WTC11 (cell line): ENCODE data around the gene AOAH. TPM values are rescaled to one million over a fixed set of nuclear protein-coding genes. Genes with fewer than 3 reads are reported as not detected.

Source experiments
- ATAC-seq: fragments of 200-7000 bp; cut with Tn5 transposase; 2 replicates; pipeline ENCODE4 v1.10.0; 2021; ENCODE audit warnings: mild to moderate bottlenecking, moderate library complexity
- CTCF ChIA-PET: fragments of 300-600 bp; sonication (Branson Sonifier 250); formaldehyde crosslinking; loops from one replicate; lab custom pipeline; 2021; ENCODE audit warnings: antibody characterized with exemption; lab: Charles Lee
- POLR2A ChIA-PET: fragments of 350-600 bp; sonication (Branson Sonifier 250); formaldehyde crosslinking; loops from one replicate; lab custom pipeline; 2021; ENCODE audit warnings: antibody characterized with exemption; lab: Charles Lee
- DNase-seq: peaks from one replicate; pipeline ENCODE4 v3.0.0; 2021; ENCODE audit warnings: low spot score
- H3K27ac Mint-ChIP-seq: 2 replicates; pipeline ENCODE4 v1.8.0; 2021; ENCODE audit warnings: mixed read lengths
- H3K27me3 Mint-ChIP-seq: 2 replicates; pipeline ENCODE4 v1.8.0; 2021; ENCODE audit warnings: low read depth, mild to moderate bottlenecking, moderate library complexity, mixed read lengths
- H3K36me3 Mint-ChIP-seq: 2 replicates; pipeline ENCODE4 v1.8.0; 2021; ENCODE audit warnings: mixed read lengths
- H3K4me1 Mint-ChIP-seq: 2 replicates; pipeline ENCODE4 v1.8.0; 2022; ENCODE audit warnings: mixed read lengths
- H3K4me3 Mint-ChIP-seq: 2 replicates; pipeline ENCODE4 v1.8.0; 2021; ENCODE audit warnings: mild to moderate bottlenecking, moderate library complexity, mixed read lengths
- H3K9me3 Mint-ChIP-seq: 2 replicates; pipeline ENCODE4 v1.8.0; 2021; ENCODE audit warnings: mixed read lengths
- ARID4B ChIP-seq: sonication (generic); formaldehyde crosslinking; IDR thresholded peaks from 2 replicates; pipeline ENCODE4 v1.8.0; 2023; ENCODE audit warnings: missing genetic modification reagents, mild to moderate bottlenecking, borderline replicate concordance
- ATF2 ChIP-seq: sonication (generic); formaldehyde crosslinking; IDR thresholded peaks from 2 replicates; pipeline ENCODE4 v1.8.1; 2022; ENCODE audit warnings: low read depth, missing genetic modification reagents, borderline replicate concordance
- E2F1 ChIP-seq: sonication (generic); formaldehyde crosslinking; IDR thresholded peaks from 2 replicates; pipeline ENCODE4 v1.8.0; 2022; ENCODE audit warnings: mild to moderate bottlenecking, missing genetic modification reagents
- E2F4 ChIP-seq: sonication (generic); formaldehyde crosslinking; IDR thresholded peaks from 2 replicates; pipeline ENCODE4 v1.8.1; 2022; ENCODE audit warnings: low read depth, mild to moderate bottlenecking, moderate library complexity, missing genetic modification reagents, borderline replicate concordance
- E2F5 ChIP-seq: sonication (generic); formaldehyde crosslinking; IDR thresholded peaks from 2 replicates; pipeline ENCODE4 v1.8.1; 2022; ENCODE audit warnings: mild to moderate bottlenecking, moderate library complexity, missing genetic modification reagents
- HMGXB4 ChIP-seq: sonication (generic); formaldehyde crosslinking; IDR thresholded peaks from 2 replicates; pipeline ENCODE4 v1.8.1; 2023; ENCODE audit warnings: mild to moderate bottlenecking, moderate library complexity, missing genetic modification reagents
- IRF2 ChIP-seq: sonication (generic); formaldehyde crosslinking; IDR thresholded peaks from 2 replicates; pipeline ENCODE4 v1.8.0; 2022; ENCODE audit warnings: low read depth, missing genetic modification reagents, borderline replicate concordance
- MLX ChIP-seq: sonication (generic); formaldehyde crosslinking; IDR thresholded peaks from 2 replicates; pipeline ENCODE4 v1.8.1; 2023; ENCODE audit warnings: mild to moderate bottlenecking, missing genetic modification reagents, moderate library complexity
- MYBL2 ChIP-seq: sonication (generic); formaldehyde crosslinking; IDR thresholded peaks from 2 replicates; pipeline ENCODE4 v1.8.1; 2023; ENCODE audit warnings: mild to moderate bottlenecking, moderate library complexity, missing genetic modification reagents
- PRRX2 ChIP-seq: fragments of 250-450 bp; sonication (Bioruptor Pico); IDR thresholded peaks from 2 replicates; pipeline ENCODE4 v1.8.0; 2021; ENCODE audit warnings: mild to moderate bottlenecking
- SMAD3 ChIP-seq: sonication (generic); formaldehyde crosslinking; IDR thresholded peaks from 2 replicates; pipeline ENCODE4 v1.8.0; 2022; ENCODE audit warnings: missing genetic modification reagents, mild to moderate bottlenecking, borderline replicate concordance
- ZBTB43 ChIP-seq: sonication (generic); formaldehyde crosslinking; IDR thresholded peaks from 2 replicates; pipeline ENCODE4 v1.8.1; 2023; ENCODE audit warnings: mild to moderate bottlenecking, missing genetic modification reagents
- ZNF219 ChIP-seq: sonication (generic); formaldehyde crosslinking; IDR thresholded peaks from 2 replicates; pipeline ENCODE4 v1.8.0; 2023; ENCODE audit warnings: missing genetic modification reagents, mild to moderate bottlenecking, borderline replicate concordance
- ZNF281 ChIP-seq: sonication (generic); formaldehyde crosslinking; IDR thresholded peaks from 2 replicates; pipeline ENCODE4 v1.8.0; 2023; ENCODE audit warnings: mild to moderate bottlenecking, missing genetic modification reagents
- ZNF671 ChIP-seq: fragments of 250-450 bp; sonication (Bioruptor Pico); IDR thresholded peaks from 2 replicates; pipeline ENCODE4 v1.8.0; 2021; ENCODE audit warnings: mild to moderate bottlenecking
- total RNA-seq: library from RNA; stranded (reverse); gene quantifications from 3 replicates; pipeline ENCODE4 v1.2.3, GENCODE V29; 2021

Gene AOAH
- total RNA-seq, 1 experiment from 2014 or later, result 0.31 TPM

- TF ChIP-seq MYBL2 (CRISPR knock-in tag), result no peak
- TF ChIP-seq E2F1 (CRISPR knock-in tag), result no peak
- TF ChIP-seq PRRX2 (CRISPR knock-in tag), result no peak
- TF ChIP-seq, all 79 proteins: peak for 0
Observed at GRCh38 chr7:36599645-36600313, 124.5 kb downstream of the AOAH start (continued).

GRCh38 chr7:36598054-36598674 lies 126.1 kb downstream of the AOAH start:
- ChIA-PET POLR2A (no interaction called here), CTCF (no interaction called here)
- DNase-seq, result no peak
- H3K4me1 Mint-ChIP-seq, result peaks cover 11% of the 10 kb centered on the region
- TF ChIP-seq MLX (CRISPR knock-in tag) (no peak), ARID4B (CRISPR knock-in tag) (no peak), E2F4 (CRISPR knock-in tag) (no peak), E2F1 (CRISPR knock-in tag) (no peak), HMGXB4 (CRISPR knock-in tag) (no peak), ZBTB43 (CRISPR knock-in tag) (no peak), E2F5 (CRISPR knock-in tag) (no peak), SMAD3 (CRISPR knock-in tag) (no peak), ZNF281 (CRISPR knock-in tag) (no peak), ATF2 (CRISPR knock-in tag) (no peak), ZNF671 (no peak), ZNF219 (CRISPR knock-in tag) (no peak), IRF2 (no peak)
- H3K4me3 Mint-ChIP-seq, result no peak overlapping the region
- ATAC-seq, result no peak; the same call in 1 of the 2 replicates
- H3K9me3 Mint-ChIP-seq, result no peaks in the 10 kb centered on the region
- no peaks in the 10 kb centered on the region for H3K27me3 Mint-ChIP-seq
- H3K27ac Mint-ChIP-seq, result no peak overlapping the region
- no peaks in the 10 kb centered on the region for H3K36me3 Mint-ChIP-seq
